Esophagus squamous epithelium (tissue), 4 donors: ENCODE measurements around the gene SEPTIN5.

Experiments
- POLR2A ChIP-seq, 4 donors: fragments of 450-650 bp; IDR thresholded peaks; one replicate each; pipeline ENCODE4 v1.6.1; 2017; ENCODE audit warnings: antibody characterized with exemption in 4 of 4, mild to moderate bottlenecking in 4 of 4, moderate library complexity in 3 of 4
- TF ChIP-seq, protein P1 (sequence below), 6 experiments: fragments of 450-650 bp in 4 of 6; fragments of 200-600 bp in 2 of 6; sonication (generic) in 2 of 6; IDR thresholded peaks; one replicate each; pipeline ENCODE4 v1.5.1; 2016 to 2019; ENCODE audit warnings: antibody characterized with exemption in 6 of 6, mild to moderate bottlenecking in 4 of 6, moderate library complexity in 4 of 6

DNA sequence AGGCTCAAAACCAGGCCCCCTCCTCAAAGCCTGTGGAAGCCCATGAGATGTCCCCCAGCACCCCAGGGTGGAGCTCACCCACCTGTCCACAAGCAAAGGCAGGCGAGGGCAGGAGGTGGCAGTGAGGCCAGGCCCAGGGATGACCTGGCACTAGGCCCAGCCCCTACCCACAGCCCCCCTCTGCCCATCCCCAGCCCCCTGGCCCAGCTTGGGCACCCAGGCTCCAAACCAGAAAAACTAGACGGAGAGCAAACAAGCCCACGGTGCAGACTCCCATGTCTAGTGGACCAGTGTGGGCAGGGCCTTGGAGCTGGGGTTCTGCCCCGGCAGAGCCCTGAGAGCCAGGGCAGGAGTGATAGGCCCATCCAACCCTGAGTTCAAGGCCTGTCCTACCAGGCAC, 29.3 kb downstream of the SEPTIN5 start:
- TF ChIP-seq, protein P1, sequence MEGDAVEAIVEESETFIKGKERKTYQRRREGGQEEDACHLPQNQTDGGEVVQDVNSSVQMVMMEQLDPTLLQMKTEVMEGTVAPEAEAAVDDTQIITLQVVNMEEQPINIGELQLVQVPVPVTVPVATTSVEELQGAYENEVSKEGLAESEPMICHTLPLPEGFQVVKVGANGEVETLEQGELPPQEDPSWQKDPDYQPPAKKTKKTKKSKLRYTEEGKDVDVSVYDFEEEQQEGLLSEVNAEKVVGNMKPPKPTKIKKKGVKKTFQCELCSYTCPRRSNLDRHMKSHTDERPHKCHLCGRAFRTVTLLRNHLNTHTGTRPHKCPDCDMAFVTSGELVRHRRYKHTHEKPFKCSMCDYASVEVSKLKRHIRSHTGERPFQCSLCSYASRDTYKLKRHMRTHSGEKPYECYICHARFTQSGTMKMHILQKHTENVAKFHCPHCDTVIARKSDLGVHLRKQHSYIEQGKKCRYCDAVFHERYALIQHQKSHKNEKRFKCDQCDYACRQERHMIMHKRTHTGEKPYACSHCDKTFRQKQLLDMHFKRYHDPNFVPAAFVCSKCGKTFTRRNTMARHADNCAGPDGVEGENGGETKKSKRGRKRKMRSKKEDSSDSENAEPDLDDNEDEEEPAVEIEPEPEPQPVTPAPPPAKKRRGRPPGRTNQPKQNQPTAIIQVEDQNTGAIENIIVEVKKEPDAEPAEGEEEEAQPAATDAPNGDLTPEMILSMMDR (IDR thresholded peaks at IDR 0.05), result no peak
- no peak for TF ChIP-seq POLR2A (IDR thresholded peaks at IDR 0.05)
